Activated CD4-positive, alpha-beta T cell treated with anti-CD3 and anti-CD28 coated beads, Interleukin-2, Interleukin-4, amounts not matched to agents 100 ng/mL and 50 ng/mL, durations not matched to agents 16 hours and 8 hours (primary cell): ENCODE measurements around the gene CALR.

ENCODE experiments used
- DNase-seq: peaks from one replicate; pipeline ENCODE4 v3.0.0-alpha.2; 2020; ENCODE audit warnings: low spot score

Gene CALR

GRCh38 chr19:12979974-12980373, 41.6 kb downstream of the CALR start:
- no peak for DNase-seq

- no peak for DNase-seq
Observed at GRCh38 chr19:12982648-12983047, 44.2 kb downstream of the CALR start.

GRCh38 chr19:12983091-12983490, 44.7 kb downstream of the CALR start:
- DNase-seq: no peak

GRCh38 chr19:12983542-12984142, 45.2 kb downstream of the CALR start:
- DNase-seq: peak; percentile 74

GRCh38 chr19:12984143-12984627, 45.8 kb downstream of the CALR start:
- no peak for DNase-seq

GRCh38 chr19:12984683-12985048, 46.3 kb downstream of the CALR start:
- no peak for DNase-seq

- no peak for DNase-seq
Observed at GRCh38 chr19:12985049-12985776, 46.8 kb downstream of the CALR start.

GRCh38 chr19:12986726-12987125, 48.3 kb downstream of the CALR start:
- no peak for DNase-seq

- no peak for DNase-seq
Observed at GRCh38 chr19:12987190-12987589, 48.8 kb downstream of the CALR start.

- no peak for DNase-seq
Observed at GRCh38 chr19:12987781-12988180, 49.4 kb downstream of the CALR start.

GRCh38 chr19:12990431-12990830, 52.0 kb downstream of the CALR start:
- no peak for DNase-seq

- DNase-seq: no peak
Observed at GRCh38 chr19:12990853-12991252, 52.4 kb downstream of the CALR start.

- DNase-seq: no peak
Observed at GRCh38 chr19:12991296-12991695, 52.9 kb downstream of the CALR start.

GRCh38 chr19:12992729-12993128, 54.3 kb downstream of the CALR start:
- DNase-seq: no peak

GRCh38 chr19:12993562-12993961, 55.2 kb downstream of the CALR start:
- DNase-seq: no peak
